K562 (cell line): ENCODE data around the gene HPS1. TPM values are rescaled to one million over a fixed set of nuclear protein-coding genes. Genes with fewer than 3 reads are reported as not detected.

ENCODE experiments used
- NFRKB ChIP-seq: fragments of 450-650 bp; IDR thresholded peaks from 2 replicates; pipeline ENCODE4 v1.6.1; 2016; ENCODE audit warnings: low read depth
- PML ChIP-seq: IDR thresholded peaks from 2 replicates; pipeline ENCODE4 v1.6.1; 2012; ENCODE audit warnings: low read length, inconsistent platforms
- POLR3G ChIP-seq: IDR thresholded peaks from 2 replicates; pipeline ENCODE4 v1.6.1; 2011; ENCODE audit not compliant: insufficient read length, insufficient replicate concordance; ENCODE audit errors: extremely low read depth
- XRCC3 ChIP-seq: fragments of 450-650 bp; IDR thresholded peaks from 2 replicates; pipeline ENCODE4 v1.6.1; 2017; ENCODE audit warnings: mild to moderate bottlenecking, moderate library complexity
- ZNF12 ChIP-seq: sonication (generic); formaldehyde crosslinking; IDR thresholded peaks from 2 replicates; pipeline ENCODE4 v1.4.0; 2020; ENCODE audit warnings: mild to moderate bottlenecking, missing genetic modification reagents
- polyA plus RNA-seq, 8 experiments: library from polyadenylated mRNA; depleted of rRNA in 4 of 8; stranded (reverse) in 5 of 8; unstranded in 3 of 8; fragments of >200 nt; fragmentation: Nextera tagmentation in 2 of 8; fragmentation: Illumina TruSeq in 1 of 8; extraction: Ambion mirVana in 2 of 8; extraction: Trizol in 1 of 8; gene quantifications; 2 replicates each; pipeline versions ENCODE4 v1.2.1 to v1.2.3, GENCODE V29; 2011 to 2014; ENCODE audit warnings: inconsistent platforms in 1 of 8, missing spikeins in 1 of 8
- total RNA-seq, 7 experiments: library from RNA; depleted of rRNA in 6 of 7; stranded (reverse); fragments of >200 nt in 6 of 7; fragmentation: Illumina TruSeq in 2 of 7; extraction: Trizol in 2 of 7; gene quantifications; 2 replicates each; pipeline versions ENCODE4 v1.2.1 to v1.2.3, GENCODE V29; 2011 to 2021; ENCODE audit warnings: low replicate concordance in 1 of 7
- TF ChIP-seq, protein P1 (sequence below): fragments of 200-600 bp; sonication (generic); IDR thresholded peaks from one replicate; pipeline ENCODE4 v1.6.1; 2012; ENCODE audit warnings: mild to moderate bottlenecking, low read depth, low read length, inconsistent platforms
- TF ChIP-seq, protein P2 (sequence below): fragments of 250-450 bp; sonication (Bioruptor Pico); IDR thresholded peaks from 2 replicates; pipeline ENCODE4 v1.8.0; 2022; ENCODE audit warnings: inconsistent platforms
- TF ChIP-seq, protein P3 (sequence below): fragments of 450-650 bp; conservative IDR thresholded peaks from 2 replicates; pipeline ENCODE4 v1.6.1; 2016; ENCODE audit warnings: missing genetic modification characterization, low read depth, mild to moderate bottlenecking, missing compliant biosample characterization, moderate library complexity
- TF ChIP-seq, protein P4 (sequence below): sonication (generic); formaldehyde crosslinking; IDR thresholded peaks from 2 replicates; pipeline ENCODE4 v1.8.1; 2023; ENCODE audit warnings: mild to moderate bottlenecking, missing genetic modification reagents

The HPS1 gene
- total and polyA plus RNA-seq, 9 of the 15 experiments (the other 6 are each of a cell fraction or from before 2014, with no cell fraction given) = 18.1 to 43.6 (median 26.3) TPM

DNA sequence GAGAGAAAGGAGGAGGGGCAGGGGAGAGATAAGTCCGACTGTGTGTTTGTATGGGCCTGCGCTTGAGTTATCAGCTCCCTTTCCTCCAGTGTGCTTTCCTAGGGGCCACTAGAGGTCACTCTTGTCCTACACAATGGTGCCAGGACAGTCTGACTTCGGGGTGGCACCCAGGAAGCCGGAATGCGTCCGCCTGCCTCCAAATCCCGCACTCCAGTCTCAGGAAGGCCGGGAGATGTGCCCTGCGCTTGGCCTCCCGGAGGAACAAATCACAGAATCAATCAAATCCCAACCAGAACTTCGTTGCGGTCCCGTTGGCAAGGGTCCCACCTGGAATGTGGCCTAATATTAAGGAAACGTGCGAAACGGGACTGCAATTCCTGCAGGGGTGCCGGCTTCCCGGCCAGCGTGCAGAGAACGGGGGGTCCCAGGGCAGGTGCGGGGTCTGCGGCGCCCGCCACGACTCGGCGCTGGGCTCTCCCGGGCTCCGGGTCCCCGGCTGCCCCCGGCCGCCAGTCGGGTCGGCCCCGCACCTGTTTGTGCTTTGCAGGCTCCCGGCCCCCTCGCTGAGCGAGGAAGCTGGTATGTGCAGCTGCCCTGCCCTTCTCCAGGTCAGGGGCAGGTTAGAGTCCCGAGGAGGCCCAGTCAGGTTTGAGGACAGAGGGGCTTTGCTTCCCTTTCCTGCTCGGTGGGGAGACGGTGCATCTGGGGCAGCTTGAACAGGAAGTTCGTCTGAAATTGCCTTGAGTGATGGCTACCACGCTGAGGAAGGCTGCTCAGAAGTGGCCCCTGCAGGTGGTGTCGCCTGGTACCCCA, 21.0 kb upstream of the HPS1 start (continued):
- TF ChIP-seq, protein P1, sequence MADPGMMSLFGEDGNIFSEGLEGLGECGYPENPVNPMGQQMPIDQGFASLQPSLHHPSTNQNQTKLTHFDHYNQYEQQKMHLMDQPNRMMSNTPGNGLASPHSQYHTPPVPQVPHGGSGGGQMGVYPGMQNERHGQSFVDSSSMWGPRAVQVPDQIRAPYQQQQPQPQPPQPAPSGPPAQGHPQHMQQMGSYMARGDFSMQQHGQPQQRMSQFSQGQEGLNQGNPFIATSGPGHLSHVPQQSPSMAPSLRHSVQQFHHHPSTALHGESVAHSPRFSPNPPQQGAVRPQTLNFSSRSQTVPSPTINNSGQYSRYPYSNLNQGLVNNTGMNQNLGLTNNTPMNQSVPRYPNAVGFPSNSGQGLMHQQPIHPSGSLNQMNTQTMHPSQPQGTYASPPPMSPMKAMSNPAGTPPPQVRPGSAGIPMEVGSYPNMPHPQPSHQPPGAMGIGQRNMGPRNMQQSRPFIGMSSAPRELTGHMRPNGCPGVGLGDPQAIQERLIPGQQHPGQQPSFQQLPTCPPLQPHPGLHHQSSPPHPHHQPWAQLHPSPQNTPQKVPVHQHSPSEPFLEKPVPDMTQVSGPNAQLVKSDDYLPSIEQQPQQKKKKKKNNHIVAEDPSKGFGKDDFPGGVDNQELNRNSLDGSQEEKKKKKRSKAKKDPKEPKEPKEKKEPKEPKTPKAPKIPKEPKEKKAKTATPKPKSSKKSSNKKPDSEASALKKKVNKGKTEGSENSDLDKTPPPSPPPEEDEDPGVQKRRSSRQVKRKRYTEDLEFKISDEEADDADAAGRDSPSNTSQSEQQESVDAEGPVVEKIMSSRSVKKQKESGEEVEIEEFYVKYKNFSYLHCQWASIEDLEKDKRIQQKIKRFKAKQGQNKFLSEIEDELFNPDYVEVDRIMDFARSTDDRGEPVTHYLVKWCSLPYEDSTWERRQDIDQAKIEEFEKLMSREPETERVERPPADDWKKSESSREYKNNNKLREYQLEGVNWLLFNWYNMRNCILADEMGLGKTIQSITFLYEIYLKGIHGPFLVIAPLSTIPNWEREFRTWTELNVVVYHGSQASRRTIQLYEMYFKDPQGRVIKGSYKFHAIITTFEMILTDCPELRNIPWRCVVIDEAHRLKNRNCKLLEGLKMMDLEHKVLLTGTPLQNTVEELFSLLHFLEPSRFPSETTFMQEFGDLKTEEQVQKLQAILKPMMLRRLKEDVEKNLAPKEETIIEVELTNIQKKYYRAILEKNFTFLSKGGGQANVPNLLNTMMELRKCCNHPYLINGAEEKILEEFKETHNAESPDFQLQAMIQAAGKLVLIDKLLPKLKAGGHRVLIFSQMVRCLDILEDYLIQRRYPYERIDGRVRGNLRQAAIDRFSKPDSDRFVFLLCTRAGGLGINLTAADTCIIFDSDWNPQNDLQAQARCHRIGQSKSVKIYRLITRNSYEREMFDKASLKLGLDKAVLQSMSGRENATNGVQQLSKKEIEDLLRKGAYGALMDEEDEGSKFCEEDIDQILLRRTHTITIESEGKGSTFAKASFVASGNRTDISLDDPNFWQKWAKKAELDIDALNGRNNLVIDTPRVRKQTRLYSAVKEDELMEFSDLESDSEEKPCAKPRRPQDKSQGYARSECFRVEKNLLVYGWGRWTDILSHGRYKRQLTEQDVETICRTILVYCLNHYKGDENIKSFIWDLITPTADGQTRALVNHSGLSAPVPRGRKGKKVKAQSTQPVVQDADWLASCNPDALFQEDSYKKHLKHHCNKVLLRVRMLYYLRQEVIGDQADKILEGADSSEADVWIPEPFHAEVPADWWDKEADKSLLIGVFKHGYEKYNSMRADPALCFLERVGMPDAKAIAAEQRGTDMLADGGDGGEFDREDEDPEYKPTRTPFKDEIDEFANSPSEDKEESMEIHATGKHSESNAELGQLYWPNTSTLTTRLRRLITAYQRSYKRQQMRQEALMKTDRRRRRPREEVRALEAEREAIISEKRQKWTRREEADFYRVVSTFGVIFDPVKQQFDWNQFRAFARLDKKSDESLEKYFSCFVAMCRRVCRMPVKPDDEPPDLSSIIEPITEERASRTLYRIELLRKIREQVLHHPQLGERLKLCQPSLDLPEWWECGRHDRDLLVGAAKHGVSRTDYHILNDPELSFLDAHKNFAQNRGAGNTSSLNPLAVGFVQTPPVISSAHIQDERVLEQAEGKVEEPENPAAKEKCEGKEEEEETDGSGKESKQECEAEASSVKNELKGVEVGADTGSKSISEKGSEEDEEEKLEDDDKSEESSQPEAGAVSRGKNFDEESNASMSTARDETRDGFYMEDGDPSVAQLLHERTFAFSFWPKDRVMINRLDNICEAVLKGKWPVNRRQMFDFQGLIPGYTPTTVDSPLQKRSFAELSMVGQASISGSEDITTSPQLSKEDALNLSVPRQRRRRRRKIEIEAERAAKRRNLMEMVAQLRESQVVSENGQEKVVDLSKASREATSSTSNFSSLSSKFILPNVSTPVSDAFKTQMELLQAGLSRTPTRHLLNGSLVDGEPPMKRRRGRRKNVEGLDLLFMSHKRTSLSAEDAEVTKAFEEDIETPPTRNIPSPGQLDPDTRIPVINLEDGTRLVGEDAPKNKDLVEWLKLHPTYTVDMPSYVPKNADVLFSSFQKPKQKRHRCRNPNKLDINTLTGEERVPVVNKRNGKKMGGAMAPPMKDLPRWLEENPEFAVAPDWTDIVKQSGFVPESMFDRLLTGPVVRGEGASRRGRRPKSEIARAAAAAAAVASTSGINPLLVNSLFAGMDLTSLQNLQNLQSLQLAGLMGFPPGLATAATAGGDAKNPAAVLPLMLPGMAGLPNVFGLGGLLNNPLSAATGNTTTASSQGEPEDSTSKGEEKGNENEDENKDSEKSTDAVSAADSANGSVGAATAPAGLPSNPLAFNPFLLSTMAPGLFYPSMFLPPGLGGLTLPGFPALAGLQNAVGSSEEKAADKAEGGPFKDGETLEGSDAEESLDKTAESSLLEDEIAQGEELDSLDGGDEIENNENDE = no peak
- TF ChIP-seq XRCC3 = no peak
- TF ChIP-seq NFRKB = no peak
- TF ChIP-seq ZNF12 (CRISPR knock-in tag) = no peak
- TF ChIP-seq POLR3G = no peak
- no peak for TF ChIP-seq PML
- TF ChIP-seq, protein P2, sequence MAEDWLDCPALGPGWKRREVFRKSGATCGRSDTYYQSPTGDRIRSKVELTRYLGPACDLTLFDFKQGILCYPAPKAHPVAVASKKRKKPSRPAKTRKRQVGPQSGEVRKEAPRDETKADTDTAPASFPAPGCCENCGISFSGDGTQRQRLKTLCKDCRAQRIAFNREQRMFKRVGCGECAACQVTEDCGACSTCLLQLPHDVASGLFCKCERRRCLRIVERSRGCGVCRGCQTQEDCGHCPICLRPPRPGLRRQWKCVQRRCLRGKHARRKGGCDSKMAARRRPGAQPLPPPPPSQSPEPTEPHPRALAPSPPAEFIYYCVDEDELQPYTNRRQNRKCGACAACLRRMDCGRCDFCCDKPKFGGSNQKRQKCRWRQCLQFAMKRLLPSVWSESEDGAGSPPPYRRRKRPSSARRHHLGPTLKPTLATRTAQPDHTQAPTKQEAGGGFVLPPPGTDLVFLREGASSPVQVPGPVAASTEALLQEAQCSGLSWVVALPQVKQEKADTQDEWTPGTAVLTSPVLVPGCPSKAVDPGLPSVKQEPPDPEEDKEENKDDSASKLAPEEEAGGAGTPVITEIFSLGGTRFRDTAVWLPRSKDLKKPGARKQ (CRISPR knock-in tag) = peak; percentile 85; the same call in 1 of the 2 replicates
- TF ChIP-seq, protein P3, sequence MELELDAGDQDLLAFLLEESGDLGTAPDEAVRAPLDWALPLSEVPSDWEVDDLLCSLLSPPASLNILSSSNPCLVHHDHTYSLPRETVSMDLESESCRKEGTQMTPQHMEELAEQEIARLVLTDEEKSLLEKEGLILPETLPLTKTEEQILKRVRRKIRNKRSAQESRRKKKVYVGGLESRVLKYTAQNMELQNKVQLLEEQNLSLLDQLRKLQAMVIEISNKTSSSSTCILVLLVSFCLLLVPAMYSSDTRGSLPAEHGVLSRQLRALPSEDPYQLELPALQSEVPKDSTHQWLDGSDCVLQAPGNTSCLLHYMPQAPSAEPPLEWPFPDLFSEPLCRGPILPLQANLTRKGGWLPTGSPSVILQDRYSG (tag) = no peak
- TF ChIP-seq, protein P4, sequence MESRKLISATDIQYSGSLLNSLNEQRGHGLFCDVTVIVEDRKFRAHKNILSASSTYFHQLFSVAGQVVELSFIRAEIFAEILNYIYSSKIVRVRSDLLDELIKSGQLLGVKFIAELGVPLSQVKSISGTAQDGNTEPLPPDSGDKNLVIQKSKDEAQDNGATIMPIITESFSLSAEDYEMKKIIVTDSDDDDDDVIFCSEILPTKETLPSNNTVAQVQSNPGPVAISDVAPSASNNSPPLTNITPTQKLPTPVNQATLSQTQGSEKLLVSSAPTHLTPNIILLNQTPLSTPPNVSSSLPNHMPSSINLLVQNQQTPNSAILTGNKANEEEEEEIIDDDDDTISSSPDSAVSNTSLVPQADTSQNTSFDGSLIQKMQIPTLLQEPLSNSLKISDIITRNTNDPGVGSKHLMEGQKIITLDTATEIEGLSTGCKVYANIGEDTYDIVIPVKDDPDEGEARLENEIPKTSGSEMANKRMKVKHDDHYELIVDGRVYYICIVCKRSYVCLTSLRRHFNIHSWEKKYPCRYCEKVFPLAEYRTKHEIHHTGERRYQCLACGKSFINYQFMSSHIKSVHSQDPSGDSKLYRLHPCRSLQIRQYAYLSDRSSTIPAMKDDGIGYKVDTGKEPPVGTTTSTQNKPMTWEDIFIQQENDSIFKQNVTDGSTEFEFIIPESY (CRISPR knock-in tag) = no peak
